Thyroid gland (tissue), 4 donors: ENCODE measurements around the gene INPP5A.

Experiments used
- POLR2A ChIP-seq, 2 donors: fragments of 450-650 bp; IDR thresholded peaks; one replicate each; pipeline ENCODE4 v1.6.1; 2017; ENCODE audit warnings: antibody characterized with exemption in 2 of 2, mild to moderate bottlenecking in 2 of 2, moderate library complexity in 1 of 2
- TF ChIP-seq, protein P1 (sequence below), 6 experiments: fragments of 200-600 bp in 3 of 6; fragments of 450-650 bp in 3 of 6; sonication (generic) in 3 of 6; IDR thresholded peaks; one replicate each; pipeline ENCODE4 v1.5.1; 2016 to 2019; ENCODE audit warnings: antibody characterized with exemption in 6 of 6, mild to moderate bottlenecking in 2 of 6, inconsistent platforms in 1 of 6, moderate library complexity in 1 of 6

GRCh38 chr10:132668048-132668394 lies 130.4 kb downstream of the INPP5A start:
- TF ChIP-seq, protein P1, sequence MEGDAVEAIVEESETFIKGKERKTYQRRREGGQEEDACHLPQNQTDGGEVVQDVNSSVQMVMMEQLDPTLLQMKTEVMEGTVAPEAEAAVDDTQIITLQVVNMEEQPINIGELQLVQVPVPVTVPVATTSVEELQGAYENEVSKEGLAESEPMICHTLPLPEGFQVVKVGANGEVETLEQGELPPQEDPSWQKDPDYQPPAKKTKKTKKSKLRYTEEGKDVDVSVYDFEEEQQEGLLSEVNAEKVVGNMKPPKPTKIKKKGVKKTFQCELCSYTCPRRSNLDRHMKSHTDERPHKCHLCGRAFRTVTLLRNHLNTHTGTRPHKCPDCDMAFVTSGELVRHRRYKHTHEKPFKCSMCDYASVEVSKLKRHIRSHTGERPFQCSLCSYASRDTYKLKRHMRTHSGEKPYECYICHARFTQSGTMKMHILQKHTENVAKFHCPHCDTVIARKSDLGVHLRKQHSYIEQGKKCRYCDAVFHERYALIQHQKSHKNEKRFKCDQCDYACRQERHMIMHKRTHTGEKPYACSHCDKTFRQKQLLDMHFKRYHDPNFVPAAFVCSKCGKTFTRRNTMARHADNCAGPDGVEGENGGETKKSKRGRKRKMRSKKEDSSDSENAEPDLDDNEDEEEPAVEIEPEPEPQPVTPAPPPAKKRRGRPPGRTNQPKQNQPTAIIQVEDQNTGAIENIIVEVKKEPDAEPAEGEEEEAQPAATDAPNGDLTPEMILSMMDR (IDR thresholded peaks at IDR 0.05) = no peak
- peak in 1 of 2 donors; percentile 8 for TF ChIP-seq POLR2A (IDR thresholded peaks at IDR 0.05)
